ENCODE measurements around the gene UBALD2. TPM values are rescaled to one million over a fixed set of nuclear protein-coding genes. Genes with fewer than 3 reads are reported as not detected.
A peak's percentile ranks its signal among the peaks of the same experiment; 100 is the strongest.
"Not testable (repeated sequence)": the region's sequence is repeated elsewhere in the genome, so short reads cannot be mapped to it uniquely, and the experiment has no call there.

The UBALD2 gene
- total RNA-seq, 1 donor from 2014 or later = 109 TPM

DNA sequence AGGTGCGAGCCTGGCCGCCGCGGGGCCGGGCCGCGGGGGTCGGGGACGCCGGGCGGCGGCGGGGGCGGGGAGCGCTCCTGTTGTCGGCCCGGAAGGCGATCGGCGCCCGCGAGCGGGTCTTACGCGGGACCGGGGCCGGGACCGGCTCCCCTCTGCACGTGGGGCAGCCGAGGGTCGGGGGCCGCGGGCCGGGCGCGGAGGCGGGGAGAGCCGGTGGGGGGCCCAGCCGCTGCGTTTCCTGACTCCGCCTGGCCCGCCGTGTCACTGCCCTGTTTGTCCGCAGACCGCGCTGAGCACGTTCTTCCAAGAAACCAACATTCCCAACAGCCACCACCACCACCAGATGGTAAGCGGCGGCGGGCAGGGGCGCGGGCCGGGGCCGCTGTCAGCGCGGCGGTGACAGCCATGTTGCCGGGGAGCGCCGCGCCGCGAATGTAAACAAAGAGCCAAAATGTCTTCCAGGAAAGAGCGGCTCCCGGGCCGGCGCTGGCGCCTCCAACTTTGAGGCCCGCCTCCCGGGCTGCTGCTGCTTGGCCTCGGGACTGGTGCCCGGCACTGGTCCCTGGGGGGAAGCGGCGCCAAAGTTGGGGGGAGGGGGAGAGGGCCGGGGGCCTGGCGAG lies 586 bp downstream of the UBALD2 start:
- DNase-seq (ENCODE audit: low spot score) = peak; percentile 60

DNA sequence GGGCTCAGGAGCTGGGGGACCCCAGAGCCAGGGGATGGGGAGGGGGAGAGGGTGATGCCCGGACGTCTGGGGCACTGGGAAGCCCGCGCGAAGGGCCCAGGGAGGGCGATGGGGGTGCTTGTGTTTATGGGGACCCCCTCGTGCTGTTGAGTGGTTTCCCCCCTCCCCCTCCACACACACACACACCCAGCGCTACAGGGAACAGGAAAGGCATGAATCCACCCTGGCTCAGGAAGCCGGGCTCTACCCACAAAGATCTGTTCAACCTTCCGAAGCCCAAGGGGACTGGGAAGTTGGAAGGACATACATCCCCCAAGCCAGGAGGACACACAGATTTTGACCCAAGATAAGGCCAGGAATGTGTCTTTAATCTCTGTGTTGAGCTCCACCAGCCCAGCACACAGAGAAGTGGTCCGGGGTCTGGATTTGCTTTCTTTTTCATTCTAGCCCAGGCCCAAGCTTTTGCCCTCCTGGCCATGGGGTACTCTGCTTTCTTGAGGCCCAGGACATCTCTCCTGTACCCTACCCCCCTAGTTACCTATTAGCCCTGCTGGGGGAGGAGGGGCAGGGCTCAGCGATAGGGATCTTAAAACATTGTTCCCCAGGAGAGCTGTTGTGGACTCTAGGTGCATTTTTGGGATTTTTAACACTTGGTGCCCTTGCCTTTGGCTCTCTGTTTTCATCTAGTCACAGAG lies 1.2 kb downstream of the UBALD2 start:
- DNase-seq (ENCODE audit: low spot score) = no peak

DNA sequence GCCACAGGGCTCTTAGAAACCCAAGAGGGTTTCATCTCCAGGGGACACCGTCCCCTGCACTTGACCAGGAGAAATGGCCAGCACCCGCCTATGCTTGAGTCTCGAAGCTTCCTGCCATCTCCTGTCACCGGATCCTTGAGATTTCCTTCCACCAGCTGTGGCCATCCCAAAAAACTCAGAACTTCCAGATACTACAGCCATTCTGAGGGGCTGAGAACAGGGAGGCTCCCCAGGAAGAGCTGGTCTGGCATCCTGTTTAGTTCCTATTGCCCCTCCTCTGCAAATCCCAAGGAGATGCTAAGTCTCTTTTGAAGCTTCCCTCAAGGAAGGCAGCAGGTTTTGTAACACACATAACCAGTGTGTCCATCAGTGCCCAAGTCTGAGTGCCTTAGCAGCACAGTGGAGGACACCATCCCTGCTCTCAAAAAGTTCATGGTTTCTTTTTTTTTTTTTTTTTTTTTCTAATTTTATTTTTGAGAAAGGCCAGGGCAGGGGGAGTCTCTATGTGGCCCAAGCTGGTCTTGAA lies 2.0 kb downstream of the UBALD2 start:
- no peak for DNase-seq (ENCODE audit: low spot score)

DNA sequence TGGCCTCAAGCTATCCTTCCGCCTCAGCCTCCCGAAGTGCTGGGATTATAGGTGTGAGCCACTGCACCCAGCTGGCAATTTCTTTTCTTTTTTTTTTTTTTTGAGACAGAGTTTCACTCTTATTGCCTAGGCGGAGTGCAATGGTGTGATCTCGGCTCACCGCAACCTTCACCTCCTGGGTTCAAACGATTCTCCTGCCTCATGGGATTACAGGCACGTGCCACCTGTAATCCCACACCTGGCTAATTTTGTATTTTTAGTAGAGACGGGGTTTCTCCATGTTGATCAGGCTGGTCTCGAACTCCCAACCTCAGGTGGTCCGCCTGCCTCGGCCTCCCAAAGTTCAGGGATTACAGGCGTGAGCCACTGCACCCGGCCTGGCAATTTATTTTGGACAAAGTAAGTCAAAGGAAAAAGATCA lies 2.4 kb downstream of the UBALD2 start:
- not testable (repeated sequence) for DNase-seq (ENCODE audit: low spot score)

DNA sequence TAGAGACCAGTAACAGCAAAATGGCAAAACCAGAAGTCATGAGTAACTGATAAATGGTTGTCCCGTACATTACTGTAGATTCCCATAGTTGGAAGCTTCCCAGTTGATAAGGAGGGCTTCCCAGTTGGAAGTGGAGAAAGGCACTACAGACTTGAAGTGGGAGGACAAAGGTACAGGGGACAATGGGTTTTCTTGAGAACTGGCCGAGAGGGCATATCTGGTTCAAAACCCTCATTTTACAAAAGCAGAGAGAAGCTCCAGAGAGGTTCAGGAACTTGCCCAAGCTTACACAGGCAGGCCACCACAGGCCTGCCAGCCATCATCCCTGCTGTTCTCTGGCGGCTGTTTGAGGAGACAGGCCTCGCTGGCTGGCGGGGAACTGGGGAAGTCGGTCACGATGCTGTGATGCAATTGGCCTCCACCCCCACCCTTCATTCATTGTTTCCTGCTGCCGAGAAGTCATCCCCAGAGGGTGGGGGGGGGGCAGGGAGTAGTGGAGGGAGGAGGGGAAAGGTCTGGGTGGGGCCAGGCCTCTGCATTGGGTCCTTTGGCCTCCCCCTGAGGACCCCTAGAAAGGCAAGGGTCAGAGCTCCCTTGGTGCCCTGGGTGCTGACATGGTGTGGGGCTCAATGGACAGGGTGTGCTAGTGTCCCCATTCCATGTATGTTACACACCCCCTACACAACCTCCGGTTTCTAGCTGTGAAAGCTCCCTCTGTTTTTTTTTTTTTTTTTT lies 3.0 kb downstream of the UBALD2 start:
- DNase-seq (ENCODE audit: low spot score) = peak; percentile 81

DNA sequence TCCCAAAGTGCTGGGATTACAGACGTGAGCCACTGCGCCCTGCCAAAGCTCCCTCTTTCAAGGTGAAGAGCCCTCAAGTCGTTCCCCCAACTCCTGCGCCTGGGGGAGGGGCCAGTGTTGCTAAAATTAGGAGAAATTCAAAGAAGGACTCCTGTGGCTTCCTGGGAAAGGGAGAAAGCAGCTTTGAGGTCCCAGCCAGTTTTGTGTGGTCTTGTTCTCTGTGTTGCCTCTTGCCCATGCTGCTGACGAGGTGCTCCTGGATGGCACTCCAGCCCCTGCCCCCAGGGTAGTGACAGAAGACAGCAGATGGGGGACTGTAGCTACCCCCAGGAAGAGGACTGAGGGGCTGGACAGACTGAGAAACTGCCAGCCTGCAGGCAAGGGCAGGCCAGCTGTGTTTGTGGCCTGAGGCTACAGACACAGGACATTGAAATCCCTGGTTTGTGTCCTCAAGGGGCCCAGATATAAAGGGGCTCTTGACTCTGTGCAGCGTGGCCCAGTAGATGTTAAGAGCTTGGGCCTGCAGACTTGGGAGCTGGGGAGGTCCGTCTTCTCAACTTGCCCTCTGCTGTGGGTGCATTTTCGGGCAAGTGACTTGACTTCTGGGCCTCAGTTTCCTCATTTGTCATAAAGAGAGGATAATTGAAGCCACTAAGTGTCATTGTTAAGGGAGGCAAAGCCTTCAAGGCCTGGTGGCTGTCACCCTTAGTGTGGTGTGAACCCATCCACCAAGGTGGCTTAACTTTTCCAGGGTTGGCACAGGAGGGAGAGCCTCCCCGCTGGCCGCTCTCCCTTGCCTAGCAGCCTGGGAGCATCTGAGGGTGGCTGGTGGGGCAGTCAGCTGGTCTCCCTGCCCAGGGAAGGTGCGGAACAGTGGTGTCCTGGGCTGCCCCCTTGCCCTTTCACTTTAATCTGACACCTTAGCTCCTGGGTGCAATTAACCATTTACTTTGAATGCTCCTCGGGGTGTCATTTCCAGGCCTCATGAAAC lies 4.1 kb downstream of the UBALD2 start:
- no peak for DNase-seq (ENCODE audit: low spot score)

DNA sequence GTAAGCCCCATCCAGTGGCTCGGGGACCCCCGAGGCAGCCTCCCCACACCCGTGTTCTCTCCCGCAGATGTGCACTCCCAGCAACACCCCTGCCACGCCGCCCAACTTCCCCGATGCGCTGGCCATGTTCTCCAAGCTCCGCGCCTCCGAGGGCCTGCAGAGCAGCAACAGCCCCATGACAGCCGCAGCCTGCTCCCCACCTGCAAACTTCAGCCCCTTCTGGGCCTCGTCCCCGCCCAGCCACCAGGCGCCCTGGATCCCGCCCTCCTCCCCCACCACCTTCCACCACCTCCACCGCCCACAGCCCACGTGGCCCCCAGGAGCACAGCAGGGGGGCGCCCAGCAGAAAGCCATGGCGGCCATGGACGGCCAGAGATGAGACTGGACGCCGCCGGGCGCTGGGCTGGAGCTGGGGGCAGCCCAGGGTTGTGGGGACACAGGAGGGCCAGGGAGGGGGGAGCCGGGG lies 5.0 kb downstream of the UBALD2 start:
- no peak for DNase-seq (ENCODE audit: low spot score)

DNA sequence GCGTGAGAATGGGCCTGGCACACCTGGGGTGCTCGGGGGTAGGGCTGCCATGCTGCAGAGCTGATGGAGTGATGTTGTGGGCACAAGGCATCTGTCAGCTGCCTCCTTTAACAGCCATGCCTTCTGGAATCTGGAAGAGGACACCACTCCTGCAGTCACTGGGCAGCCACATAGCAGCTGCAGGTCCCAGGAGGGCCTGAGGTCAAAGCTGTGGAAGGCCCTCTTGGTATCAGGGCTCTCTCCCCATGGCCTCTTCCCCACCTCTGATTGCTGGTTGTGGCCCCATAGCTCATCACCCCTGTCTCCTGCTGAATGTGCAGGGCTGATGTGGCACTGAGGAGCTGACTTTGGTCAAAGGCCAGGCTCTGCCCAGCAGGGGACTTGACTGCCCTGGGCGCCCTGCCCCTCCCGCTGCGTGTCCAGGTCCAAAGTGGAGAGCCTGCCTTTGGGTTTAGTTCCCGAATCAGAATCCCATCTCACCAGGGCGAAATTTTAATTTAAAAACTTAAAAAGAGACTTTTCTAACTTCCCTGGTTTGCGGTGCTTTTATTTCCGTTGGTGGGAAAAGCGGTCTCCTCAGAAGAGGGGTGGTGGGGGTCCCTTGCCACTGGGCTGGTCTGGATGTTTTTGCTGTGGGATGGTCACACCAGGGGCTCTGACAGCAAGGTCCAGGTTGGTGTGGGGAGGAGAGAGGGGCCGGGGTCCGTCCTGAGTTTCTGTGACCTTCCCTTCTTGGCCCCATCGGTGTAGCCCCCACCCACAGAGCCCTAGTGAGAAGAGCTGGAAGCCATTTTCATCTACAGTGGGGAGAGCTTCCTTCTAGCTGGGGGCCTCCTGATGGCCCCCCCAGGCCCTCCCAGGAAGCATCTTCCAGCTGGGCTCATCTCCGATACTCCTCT lies 5.9 kb downstream of the UBALD2 start:
- DNase-seq (ENCODE audit: low spot score) = no peak

DNA sequence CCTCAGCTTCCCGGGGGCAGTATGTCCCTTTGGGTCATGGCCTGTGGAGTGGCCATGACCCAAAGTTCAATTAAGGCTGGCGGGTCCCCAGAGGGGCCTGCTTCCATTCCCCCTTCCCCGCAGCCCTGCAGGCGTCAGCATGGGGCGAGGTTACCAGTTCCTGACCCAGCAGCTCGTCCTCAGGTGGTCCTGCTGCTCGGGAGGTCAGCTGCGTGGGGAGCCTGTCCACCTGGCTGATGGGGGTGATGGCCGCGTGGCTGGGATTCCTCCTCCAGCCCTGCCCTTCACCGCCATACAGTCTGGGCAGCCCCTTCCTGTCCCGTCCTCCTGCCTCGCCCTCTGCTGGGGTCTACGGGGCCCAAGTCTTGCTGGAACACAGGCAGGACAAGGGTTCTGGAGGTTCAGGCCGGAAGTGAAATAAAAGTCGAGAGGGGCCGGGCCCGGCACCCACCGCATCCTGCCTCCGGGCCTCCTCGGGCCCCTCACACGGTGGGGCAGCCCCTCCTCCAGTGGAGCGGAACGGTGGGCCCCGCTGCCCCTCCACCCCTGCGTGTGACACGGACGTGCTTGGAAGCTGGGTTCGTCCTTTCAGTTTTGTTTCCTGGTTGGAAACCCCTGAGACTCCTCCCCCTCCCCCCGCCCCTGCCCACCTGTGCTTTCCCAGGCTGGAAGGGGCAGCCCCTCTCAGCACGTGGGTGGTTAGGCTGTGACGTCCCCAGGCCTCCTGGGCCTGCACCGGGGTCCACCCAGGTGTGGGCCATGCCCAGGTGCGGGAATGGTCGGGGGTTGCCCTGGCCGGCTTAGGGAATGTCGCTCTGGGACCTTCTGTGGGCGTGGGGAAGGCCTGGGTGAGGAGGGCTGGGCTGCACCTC lies 6.8 kb downstream of the UBALD2 start:
- no peak for DNase-seq (ENCODE audit: low spot score)

DNA sequence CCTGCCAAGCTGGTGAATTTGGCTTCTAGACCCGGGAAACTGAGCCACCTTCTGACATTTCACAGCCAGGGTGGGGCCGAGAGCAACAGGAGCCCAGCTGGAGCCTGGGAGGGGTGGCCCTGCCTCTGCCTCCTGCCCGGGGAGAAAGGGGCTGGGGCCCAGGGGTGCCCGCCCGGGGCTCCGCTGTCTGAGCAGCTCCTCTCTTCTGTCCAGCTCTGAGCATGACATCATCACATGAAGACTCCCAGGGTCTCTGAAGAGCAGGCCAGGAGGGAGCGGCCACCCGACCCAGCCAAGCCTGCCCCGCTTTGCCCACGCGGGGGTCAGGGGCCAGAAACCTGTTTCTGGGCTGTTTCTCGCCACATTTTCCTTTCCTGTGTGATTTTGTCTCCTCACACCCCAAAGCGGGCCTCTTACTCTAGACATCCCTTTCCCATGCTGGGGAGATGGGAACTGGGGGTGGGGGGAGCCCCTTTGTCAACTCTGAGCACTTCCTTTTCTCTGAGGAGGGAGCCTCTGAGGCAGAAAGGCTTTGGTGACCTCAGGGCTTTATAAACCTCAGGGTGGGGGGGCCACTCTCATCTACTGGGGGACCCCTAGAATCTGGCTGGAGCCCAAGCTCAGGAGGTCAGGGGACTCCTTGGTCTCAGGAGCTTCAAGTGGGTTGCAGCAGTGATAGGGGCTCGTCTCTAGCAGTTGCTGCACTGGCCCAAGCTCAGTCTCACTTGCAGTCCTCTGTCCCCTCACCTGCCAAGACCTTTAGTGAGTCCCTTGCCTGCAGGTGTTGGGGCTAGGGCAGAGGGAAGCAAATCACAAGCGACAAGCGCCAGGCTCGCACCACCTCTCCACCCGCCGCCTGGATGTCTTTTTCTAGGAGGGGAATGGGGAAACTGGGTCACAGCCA lies 7.6 kb downstream of the UBALD2 start:
- no peak for DNase-seq (ENCODE audit: low spot score)

DNA sequence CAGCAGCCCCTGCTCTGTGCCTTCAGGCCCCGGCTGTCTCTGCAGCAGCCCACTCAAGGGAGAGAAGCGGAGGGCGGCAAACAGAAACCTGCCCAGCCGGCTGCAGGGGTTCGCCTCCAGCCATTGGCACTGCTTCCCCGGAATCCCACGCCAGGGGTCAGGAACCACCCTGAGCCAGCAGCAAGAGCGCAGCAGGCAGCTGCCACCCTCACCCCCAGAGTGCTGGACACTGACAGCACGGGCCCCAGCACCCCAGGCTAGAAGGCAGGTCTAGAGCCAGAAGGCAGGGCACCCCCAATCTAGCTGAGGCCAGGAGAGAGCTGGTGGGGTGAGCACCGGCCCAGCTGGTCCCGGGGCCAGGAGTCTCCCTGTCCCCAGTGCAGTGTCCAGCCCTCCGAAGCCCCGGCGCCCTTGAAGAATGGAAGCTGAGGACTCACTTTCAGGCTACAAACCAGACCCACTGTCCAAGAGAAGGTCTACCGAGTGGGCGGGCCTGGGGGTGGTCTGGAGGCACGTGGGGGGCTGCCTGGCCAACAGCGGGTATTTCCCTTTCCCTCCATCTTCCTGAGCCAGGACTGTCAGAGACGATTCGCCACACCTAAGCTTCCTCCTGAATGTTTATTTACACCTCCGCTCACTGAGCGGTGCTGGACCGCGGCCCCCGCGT lies 8.4 kb downstream of the UBALD2 start:
- DNase-seq (ENCODE audit: low spot score) = no peak

DNA sequence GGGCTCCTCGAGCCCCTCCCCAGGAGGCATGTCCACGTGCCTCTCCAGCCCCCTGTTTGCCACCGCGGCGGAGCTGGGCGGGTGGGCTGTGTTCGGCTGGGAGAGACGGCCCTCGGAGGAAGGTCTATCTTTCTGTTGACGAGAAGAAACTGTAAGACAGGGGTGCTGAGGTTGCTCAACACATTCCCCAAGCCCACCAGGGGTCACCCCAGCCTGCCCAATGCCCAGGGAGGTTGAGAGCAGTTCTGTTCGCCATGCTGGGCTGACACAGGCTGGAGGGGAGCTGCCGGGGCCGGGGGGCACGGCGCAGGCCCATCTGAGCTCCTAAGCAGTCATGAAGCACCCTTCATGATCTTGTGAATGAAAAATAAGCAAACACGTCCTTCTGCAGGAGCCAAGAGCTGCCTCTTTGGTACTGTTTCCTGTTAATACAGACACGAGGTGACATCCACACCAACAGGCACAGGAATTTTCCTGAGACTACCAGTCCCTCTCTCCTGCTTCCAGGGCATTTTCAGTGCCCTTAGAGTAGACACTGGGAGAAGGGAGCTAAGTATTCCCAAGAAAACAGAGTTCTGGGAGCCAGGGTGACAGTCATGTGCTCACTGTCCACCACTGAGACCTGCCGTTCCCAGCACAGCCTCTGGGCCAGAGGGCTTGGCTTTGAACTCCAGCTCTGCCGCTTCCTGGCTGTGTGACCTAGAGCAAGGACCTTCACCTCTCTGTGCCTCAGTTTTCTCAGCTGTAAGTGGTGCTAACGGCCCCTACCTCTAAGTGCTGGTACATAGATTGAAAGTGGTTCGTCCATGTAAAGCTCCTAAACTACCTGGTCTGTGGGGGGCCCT lies 9.2 kb downstream of the UBALD2 start:
- DNase-seq (ENCODE audit: low spot score) = no peak

DNA sequence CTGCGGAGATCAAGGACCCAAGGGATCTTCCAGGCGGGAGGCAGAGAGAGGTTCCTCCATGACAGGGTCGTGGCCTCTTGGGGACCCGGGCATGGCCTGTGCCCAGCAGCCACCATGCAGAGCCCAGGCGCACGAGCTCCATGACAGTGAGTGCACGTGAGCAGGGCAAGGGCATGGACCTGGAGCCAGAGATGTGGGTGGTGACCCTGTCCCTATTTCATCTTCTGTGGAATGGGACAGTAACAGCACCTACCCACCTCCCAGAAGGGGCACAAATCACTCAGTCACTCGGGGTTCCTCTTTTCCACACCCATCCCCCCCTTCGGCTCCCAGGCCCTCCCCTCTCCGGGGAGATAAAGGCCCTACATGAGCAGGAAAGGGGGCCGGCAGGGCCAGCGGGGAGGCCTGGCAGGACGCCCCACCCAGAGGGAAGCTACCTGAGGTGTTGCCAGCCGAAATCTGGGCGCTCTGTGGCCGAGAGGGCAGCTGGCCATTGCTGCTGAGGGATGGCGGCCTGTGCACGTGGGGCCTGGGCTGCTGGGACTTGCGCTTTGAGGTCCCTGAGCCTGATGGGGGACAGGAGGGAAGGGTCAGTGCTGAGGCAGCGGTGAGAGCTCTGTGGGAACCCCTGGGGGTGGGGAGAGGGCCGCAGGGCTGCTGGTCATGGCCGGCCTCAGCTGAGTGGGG lies 10.4 kb downstream of the UBALD2 start:
- DNase-seq (ENCODE audit: low spot score) = no peak

DNA sequence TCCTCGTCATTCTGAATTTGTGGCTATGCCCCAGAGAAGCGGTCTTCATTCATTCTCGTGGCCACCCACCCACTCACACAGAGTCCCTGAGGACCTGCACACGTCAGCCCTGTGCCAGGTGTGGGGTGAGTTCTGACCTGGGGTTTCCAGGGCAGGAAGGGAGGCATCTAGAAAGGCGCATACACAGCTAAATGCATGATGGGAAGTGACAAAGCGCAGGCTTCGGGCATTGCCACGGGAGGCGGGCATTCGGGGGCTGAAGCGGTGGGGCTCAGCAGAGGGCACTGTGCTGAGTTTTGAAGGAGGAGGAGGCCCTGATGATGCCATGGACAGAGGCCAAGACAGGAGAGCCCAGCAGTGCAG lies 10.9 kb downstream of the UBALD2 start:
- no peak for DNase-seq (ENCODE audit: low spot score)

DNA sequence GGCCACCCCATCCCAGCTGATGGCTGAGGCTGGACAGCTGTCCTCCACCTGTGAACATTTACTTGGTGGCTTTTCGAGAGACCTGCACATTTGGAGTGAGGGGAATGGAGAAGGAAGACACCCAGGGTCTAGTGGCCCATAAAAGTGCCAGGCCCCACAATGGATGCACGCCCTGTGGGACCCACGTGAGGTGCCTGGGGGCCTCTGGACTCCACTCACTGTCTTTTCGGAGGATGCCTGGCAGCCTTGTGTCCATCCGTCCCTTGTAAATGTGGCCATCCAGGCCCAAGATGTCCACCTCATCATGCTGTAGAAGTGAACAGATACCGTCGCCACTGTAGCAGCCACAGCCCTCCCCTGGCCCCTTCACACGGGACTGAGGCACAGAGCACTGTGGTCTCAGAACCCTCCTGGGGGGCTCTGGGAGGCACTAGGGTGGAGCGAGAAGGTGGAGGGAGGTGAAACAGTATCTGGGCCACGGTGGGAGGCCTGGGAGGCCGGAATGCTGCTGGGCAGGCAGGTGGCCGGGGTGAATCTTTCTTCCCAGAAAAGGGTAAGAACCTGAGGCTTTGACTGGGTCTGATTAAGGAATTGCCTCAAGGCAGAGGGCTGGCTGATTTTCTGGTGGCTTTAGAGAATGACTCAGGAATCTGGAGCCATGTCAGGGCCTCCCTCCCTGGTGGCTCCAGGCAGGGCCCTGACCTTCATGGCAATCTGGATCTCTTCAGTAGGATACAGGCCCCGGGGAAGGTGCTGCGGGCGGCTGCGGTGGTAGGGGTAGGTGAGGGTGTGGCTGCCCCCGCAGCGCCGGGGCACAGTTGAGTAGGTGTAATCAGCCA lies 11.5 kb downstream of the UBALD2 start:
- DNase-seq (ENCODE audit: low spot score) = no peak

Data from mucosa of gallbladder (tissue), 1 donor.